Measurements from ENCODE around the gene ACTR2.

DNA sequence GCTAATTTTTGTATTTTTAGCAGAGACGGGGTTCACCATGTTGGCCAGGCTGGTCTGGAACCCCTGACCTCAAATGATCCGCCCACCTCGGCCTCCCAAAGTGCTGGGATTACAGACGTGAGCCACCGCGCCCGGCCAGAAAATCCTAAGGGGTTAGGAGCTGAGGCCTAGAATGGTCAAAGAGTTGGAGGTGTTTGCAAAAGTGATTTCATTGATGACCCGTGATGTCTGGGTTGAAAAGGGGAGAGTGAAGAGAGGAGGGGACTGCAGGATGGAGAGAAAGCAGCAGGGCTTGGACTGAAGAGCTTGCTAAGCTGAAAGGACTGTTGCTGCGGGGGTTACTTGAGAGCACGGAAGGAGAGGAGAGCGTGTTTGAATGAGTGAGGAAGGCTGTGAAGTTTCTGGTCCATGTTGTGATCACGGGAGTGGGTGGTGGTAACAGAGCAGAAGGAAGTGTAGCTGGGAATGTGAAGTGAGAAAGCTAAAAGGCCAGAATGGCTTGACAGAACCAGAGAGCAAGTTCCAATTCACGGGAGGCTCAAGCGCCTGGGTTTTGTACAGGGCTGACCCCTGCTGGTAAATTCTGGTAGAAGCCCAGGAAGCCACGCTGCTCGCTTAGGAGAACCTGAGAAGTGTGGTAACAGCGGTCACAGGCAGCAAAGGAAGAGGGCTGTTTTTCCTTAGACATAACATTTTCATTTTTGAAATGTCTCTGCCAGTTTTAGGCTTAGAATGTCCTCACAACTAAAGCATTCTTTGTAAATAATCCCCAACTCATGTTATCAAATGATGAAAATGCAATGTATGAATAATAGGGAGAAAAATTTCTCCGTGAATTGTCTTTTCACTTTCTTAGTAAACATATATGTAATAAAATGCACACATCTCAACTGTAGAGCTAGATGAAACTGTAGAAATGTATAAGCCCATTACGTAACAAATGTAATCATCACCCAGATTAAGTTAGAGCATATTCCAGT is 40.5 kb upstream of the ACTR2 start:
- TF ChIP-seq, protein P1, sequence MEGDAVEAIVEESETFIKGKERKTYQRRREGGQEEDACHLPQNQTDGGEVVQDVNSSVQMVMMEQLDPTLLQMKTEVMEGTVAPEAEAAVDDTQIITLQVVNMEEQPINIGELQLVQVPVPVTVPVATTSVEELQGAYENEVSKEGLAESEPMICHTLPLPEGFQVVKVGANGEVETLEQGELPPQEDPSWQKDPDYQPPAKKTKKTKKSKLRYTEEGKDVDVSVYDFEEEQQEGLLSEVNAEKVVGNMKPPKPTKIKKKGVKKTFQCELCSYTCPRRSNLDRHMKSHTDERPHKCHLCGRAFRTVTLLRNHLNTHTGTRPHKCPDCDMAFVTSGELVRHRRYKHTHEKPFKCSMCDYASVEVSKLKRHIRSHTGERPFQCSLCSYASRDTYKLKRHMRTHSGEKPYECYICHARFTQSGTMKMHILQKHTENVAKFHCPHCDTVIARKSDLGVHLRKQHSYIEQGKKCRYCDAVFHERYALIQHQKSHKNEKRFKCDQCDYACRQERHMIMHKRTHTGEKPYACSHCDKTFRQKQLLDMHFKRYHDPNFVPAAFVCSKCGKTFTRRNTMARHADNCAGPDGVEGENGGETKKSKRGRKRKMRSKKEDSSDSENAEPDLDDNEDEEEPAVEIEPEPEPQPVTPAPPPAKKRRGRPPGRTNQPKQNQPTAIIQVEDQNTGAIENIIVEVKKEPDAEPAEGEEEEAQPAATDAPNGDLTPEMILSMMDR (IDR thresholded peaks at IDR 0.05): peak; percentile 25 to 91 (median 82)
- no peak for TF ChIP-seq POLR2A (IDR thresholded peaks at IDR 0.05)

All from Peyer's patch (tissue), 4 donors.